ENCODE results near the gene MAFG. TPM values are rescaled to one million over a fixed set of nuclear protein-coding genes. Genes with fewer than 3 reads are reported as not detected.

Gene MAFG
- total RNA-seq = 12.9 and 14.5 TPM in 2 replicates

GRCh38 chr17:81927653-81928543 is at the start of gene MAFG:
Gene MAFG, minus strand, starts transcription at chr17:81927735. Its CDS starts 4,550 bp downstream, at chr17:81923185.

DNA sequence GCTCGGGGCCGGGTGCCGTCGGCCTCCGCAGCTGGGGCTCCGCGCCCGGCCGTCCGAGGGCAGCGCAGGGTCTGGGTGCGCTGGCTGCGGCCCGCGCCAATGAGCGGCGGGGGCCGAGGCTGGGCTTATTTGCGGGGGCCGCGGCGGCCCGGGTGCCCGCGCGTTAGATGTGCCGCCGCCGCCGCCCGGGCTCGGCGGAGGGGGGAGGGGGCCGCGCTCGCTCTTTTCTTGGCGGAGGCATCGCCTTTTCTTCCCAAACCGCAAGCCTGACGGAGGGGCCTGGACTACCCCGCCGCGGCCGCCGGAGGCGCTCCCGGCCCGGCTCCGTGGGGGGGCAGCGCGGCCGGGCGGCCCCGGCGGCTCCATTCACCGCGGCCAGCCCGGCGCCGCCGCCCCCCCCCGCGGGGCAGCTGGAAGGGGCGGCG is 33.6 kb upstream of the MAFG start, which contains the start of gene NOTUM:
NOTUM (minus strand) TSS at position 101 of the 425 bp plus-strand sequence. CDS start 278 bp downstream, outside the sequence.

DNA sequence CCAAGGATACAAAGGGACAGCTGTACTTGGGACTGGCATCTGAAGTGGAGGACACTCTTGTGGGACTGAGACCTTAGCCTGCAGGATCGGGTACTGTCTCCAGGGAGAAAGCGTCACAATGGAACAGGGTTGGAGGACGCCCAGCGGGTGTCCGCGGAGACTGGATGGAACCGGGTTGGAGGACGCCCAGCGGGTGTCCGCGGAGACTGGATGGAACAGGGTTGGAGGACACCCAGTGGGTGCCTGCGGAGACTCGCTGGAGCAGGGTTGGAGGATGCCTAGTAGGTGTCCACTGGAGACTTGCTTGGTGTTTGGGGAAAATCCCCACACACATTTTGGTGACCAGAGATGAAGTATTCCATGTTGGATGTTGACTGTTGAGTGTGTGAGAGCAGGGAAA is 19.7 kb upstream of the MAFG start, which contains the start of gene MYADML2:
MYADML2 (minus strand) TSS at position 45 of the 400 bp plus-strand sequence. CDS start 5,492 bp downstream, outside the sequence.

DNA sequence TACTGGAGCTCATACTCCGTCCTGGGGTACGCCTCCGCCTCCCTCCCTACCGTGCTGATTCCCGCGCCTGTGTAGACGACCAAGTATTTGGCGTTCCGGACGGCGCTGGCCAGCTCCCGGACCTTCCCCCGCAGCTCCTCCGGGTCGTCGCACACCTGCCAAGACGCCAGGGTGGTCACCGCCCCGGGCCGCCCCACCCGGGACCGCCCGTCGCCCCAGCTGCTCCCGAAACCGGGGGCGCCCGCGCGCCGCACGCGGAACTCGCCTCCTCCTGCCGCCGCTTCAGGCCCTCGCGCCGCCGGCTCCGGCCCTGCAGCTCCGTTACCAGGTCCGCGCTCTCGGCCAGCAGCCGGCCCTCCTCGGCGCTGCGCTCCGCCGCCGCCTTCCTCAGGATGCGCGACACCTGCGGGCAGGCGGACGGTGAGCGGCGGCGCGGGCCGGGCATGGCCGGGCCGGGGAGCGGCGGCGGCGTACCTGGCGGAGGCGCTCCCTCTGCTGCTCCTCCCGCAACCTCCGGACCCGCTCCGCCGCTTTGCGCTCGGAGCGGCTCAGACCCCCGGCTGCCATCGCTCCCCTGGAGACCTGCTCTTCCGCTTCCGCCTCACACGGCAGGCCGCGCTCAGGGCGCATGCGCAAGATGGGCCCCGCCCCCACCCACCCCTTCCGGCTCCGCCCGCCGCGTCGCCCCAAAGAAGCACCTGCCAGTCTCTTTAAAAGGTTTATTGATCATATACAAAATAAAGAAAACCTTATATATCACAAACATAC is 9.8 kb downstream of the MAFG start, which contains the start of gene SIRT7:
SIRT7 (minus strand) TSS at position 612 of the 768 bp plus-strand sequence; CDS start at position 567, 45 bp downstream.

DNA sequence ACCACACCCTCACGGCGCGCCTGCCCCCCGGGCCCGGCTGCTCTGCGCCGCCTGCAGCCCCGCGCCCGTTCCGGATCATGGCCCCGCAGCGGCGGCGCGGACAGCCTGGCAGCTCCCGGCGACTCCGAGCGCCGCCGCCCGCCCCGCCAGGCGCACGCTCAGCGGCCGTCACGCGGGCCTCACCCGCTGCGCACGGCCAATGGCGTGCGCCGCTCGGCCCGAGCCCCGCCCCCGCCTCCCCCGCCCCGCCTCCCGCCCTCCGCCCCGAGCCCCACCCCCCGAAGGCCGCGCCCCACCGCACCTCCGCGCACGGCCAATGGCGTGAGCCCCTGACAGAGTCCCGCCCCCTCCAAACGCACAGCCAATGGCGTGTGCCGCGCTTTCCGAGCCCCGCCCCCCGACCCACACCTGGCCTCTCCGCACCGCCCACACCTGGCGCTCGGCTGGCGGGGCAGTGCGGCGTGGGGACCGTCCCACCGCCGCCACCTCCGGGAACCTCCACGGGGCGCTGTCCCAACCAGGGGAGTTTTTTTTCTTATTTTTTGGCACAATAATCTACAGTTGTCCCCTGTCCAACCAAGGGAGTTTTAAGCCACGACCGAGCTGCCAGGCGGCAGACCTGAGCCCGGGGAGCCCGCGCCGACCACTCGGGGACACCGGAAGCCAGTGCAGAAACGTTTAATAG is 16.1 kb downstream of the MAFG start, which contains the start of gene PCYT2:
PCYT2 (minus strand) TSS at position 123 of the 685 bp plus-strand sequence; CDS start at position 79, 44 bp downstream.

DNA sequence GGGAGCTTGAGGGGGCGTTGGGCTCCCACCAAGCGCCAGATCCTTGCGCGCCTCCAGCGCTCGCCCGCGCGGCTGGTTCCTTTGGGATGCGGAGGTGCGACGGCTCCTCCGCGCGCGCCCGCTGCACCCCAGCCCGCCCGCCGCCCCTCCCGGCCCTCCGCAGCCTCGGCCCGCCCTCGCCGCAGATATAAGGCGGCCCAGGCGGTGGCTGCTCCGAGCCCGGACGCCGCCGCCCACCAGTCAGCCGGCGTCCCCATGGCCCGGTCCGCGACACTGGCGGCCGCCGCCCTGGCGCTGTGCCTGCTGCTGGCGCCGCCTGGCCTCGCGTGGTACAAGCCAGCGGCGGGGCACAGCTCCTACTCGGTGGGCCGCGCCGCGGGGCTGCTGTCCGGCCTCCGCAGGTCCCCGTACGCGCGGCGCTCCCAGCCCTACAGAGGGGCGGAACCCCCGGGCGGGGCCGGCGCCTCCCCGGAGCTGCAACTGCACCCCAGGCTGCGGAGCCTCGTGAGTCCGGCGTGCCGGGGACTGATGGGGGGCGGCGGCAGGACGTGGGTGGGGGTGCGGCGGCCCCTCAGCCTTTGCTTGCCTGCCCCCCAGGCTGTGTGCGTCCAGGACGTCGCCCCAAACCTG is 25.4 kb downstream of the MAFG start, which contains the start of gene NPB:
NPB (plus strand) TSS at position 216 of the 630 bp plus-strand sequence; CDS start at position 256, 40 bp downstream.

GRCh38 chr17:81870981-81871386 is 56.6 kb downstream of the MAFG start, which contains the start of gene ARHGDIA:
Gene ARHGDIA, minus strand, starts transcription at chr17:81871337. Its CDS starts 1,407 bp downstream, at chr17:81869930.

Other genes starting within 250 kb of the MAFG start
- 27.1 and 29.9 TPM in 2 replicates for gene ARL16, start 243.9 kb downstream of the MAFG start, total RNA-seq
- 69.5 and 83.4 TPM in 2 replicates for gene HGS, start 243.7 kb downstream of the MAFG start, total RNA-seq
- 15.7 and 17.6 TPM in 2 replicates for gene MRPL12, start 224.4 kb downstream of the MAFG start, total RNA-seq
- gene SLC25A10, start 215.5 kb downstream of the MAFG start, total RNA-seq = 8.9 and 10.2 TPM in 2 replicates
- not detected in 2 replicates for gene GCGR, start 123.6 kb downstream of the MAFG start, total RNA-seq
- 74.4 and 76.3 TPM in 2 replicates for gene MCRIP1, start 94.4 kb downstream of the MAFG start, total RNA-seq
- not detected in 2 replicates for gene PPP1R27, start 92.7 kb downstream of the MAFG start, total RNA-seq
- gene P4HB, start 67.2 kb downstream of the MAFG start, total RNA-seq = 1,029 and 1,052 TPM in 2 replicates
- 101 and 134 TPM in 2 replicates for gene ARHGDIA, start 56.4 kb downstream of the MAFG start, total RNA-seq
- 73.4 and 74.3 TPM in 2 replicates for gene ALYREF, start 36.1 kb downstream of the MAFG start, total RNA-seq
- gene ANAPC11, start 36.0 kb downstream of the MAFG start, total RNA-seq = 121 and 124 TPM in 2 replicates
- 0.13 and 0.43 TPM in 2 replicates for gene NPB, start 25.5 kb downstream of the MAFG start, total RNA-seq
- gene PCYT2, start 16.3 kb downstream of the MAFG start, total RNA-seq = 29.8 and 32.8 TPM in 2 replicates
- gene SIRT7, start 9.6 kb downstream of the MAFG start, total RNA-seq = 15.4 and 15.7 TPM in 2 replicates
- gene PYCR1, start 9.6 kb upstream of the MAFG start, total RNA-seq = 64.2 and 98.0 TPM in 2 replicates
- gene MYADML2, start 19.5 kb upstream of the MAFG start, total RNA-seq = not detected in 2 replicates
- gene NOTUM, start 33.5 kb upstream of the MAFG start, total RNA-seq = not detected in 2 replicates
- gene ASPSCR1, start 49.9 kb upstream of the MAFG start, total RNA-seq = 18.8 and 22.2 TPM in 2 replicates
- 17.1 and 25.3 TPM in 2 replicates for gene CENPX, start 95.1 kb upstream of the MAFG start, total RNA-seq
- 7.5 and 7.7 TPM in 2 replicates for gene LRRC45, start 95.6 kb upstream of the MAFG start, total RNA-seq
- gene RAC3, start 103.9 kb upstream of the MAFG start, total RNA-seq = 2.1 and 7.1 TPM in 2 replicates
- 31.0 and 31.9 TPM in 2 replicates for gene DCXR, start 110.0 kb upstream of the MAFG start, total RNA-seq
- 33.5 and 43.4 TPM in 2 replicates for gene RFNG, start 124.1 kb upstream of the MAFG start, total RNA-seq
- gene GPS1, start 124.2 kb upstream of the MAFG start, total RNA-seq = 70.8 and 78.7 TPM in 2 replicates
- gene DUS1L, start 138.1 kb upstream of the MAFG start, total RNA-seq = 22.8 and 35.9 TPM in 2 replicates
- 40.9 and 57.5 TPM in 2 replicates for gene FASN, start 170.5 kb upstream of the MAFG start, total RNA-seq